K562 (cell line): ENCODE results near the gene JUN. TPM values are rescaled to one million over a fixed set of nuclear protein-coding genes. Genes with fewer than 3 reads are reported as not detected.

ENCODE experiments used
- ATAC-seq: fragments of 200-7000 bp; cut with Tn5 transposase; 3 replicates; pipeline ENCODE4 v1.9.1; 2020; ENCODE audit warnings: moderate library complexity
- BruUV-seq: library from RNA; stranded (reverse); fragments of 400-500 nt; replicated peaks from 2 replicates; lab custom pipeline; 2021; lab: Mats Ljungman, UMichigan
- CTCF ChIA-PET: fragments of 300-600 bp; formaldehyde crosslinking; extraction: SDS; loops from one replicate; lab custom pipeline; 2021; ENCODE audit warnings: low intra/inter-chr PET ratio; lab: Yijun Ruan, JAX
- POLR2A ChIA-PET: fragments of 300-600, 350-650 bp; sonication (Branson Sonifier 250); formaldehyde crosslinking; extraction: SDS; loops from one replicate; lab custom pipeline; 2021; ENCODE audit warnings: antibody characterized with exemption, inconsistent platforms; lab: Yijun Ruan, JAX
- DNase-seq, 4 experiments: peaks; one replicate each; pipeline versions ENCODE4 v3.0.0 to v3.0.0-alpha.2; 2011 to 2018; ENCODE audit warnings: low spot score in 3 of 4, mixed read lengths in 3 of 4; ENCODE audit errors: extremely low read depth in 1 of 4
- FAIRE-seq: peaks from 2 replicates; lab custom pipeline; 2011; peaks lifted over from hg19 to GRCh38; lab: Jason Lieb, UNC
- H2AFZ ChIP-seq: 2 replicates; pipeline ENCODE4 v1.6.0; 2011; ENCODE audit warnings: low read depth, low read length, control low read depth, inconsistent platforms
- H3K27ac ChIP-seq: fragments of 200-600 bp; 3 replicates; pipeline ENCODE4 v1.8.0; 2011; ENCODE audit warnings: low read depth, mild to moderate bottlenecking, control low read depth, inconsistent platforms, low read length, moderate library complexity, mixed read lengths; ENCODE audit errors: extremely low read depth
- H3K27me3 ChIP-seq, 2 experiments: fragments of 300-600 bp in 1 of 2; 2 replicates in 1 of 2; 3 replicates in 1 of 2; pipeline versions ENCODE4 v1.6.0 to v1.8.0; 2011; ENCODE audit warnings: inconsistent platforms in 2 of 2, low read length in 2 of 2, mild to moderate bottlenecking in 1 of 2, mixed read lengths in 1 of 2, moderate library complexity in 1 of 2; ENCODE audit not compliant: control insufficient read depth in 2 of 2, insufficient read depth in 2 of 2
- H3K36me3 ChIP-seq: fragments of 300-600 bp; 3 replicates; pipeline ENCODE4 v1.8.0; 2011; ENCODE audit warnings: mild to moderate bottlenecking, low read length, inconsistent platforms; ENCODE audit not compliant: control insufficient read depth, insufficient read depth
- H3K4me1 ChIP-seq, 2 experiments: fragments of 200-600 bp in 1 of 2; replicated peaks in 1 of 2; 2 replicates in 1 of 2; 3 replicates in 1 of 2; pipeline versions ENCODE4 v1.5.1 to v1.8.0; 2011; ENCODE audit warnings: inconsistent platforms in 2 of 2, low read length in 2 of 2, mild to moderate bottlenecking in 1 of 2, mixed read lengths in 1 of 2, moderate library complexity in 1 of 2; ENCODE audit not compliant: control insufficient read depth in 2 of 2, insufficient read depth in 2 of 2
- H3K4me2 ChIP-seq: 2 replicates; pipeline ENCODE4 v1.6.1; 2011; ENCODE audit warnings: low read length, control low read depth, inconsistent platforms, mixed read lengths; ENCODE audit not compliant: insufficient read depth
- H3K4me3 ChIP-seq: fragments of 200-600 bp; sonication (generic), shearing (Covaris generic); 2 replicates; pipeline ENCODE4 v1.5.1; 2016; ENCODE audit warnings: control low read depth, inconsistent platforms
- H3K79me2 ChIP-seq: fragments of 200-600 bp; 3 replicates; pipeline ENCODE4 v1.8.0; 2011; ENCODE audit warnings: low read length, inconsistent platforms; ENCODE audit not compliant: control insufficient read depth, insufficient read depth
- H3K9ac ChIP-seq, 2 experiments: 2 replicates each; pipeline versions ENCODE4 v1.6.0 to v1.6.1; 2011; ENCODE audit warnings: low read depth in 2 of 2, low read length in 2 of 2, control low read depth in 1 of 2, inconsistent platforms in 1 of 2, mild to moderate bottlenecking in 1 of 2, mixed read lengths in 1 of 2; ENCODE audit not compliant: insufficient read depth in 1 of 2
- H3K9me1 ChIP-seq: one replicate; pipeline ENCODE4 v1.6.0; 2011; ENCODE audit warnings: inconsistent platforms, mild to moderate bottlenecking, low read length, moderate library complexity; ENCODE audit not compliant: control insufficient read depth, insufficient read depth
- H3K9me3 ChIP-seq: replicated peaks from 2 replicates; pipeline ENCODE4 v1.5.1; 2011; ENCODE audit warnings: low read depth, low read length, inconsistent platforms; ENCODE audit not compliant: control insufficient read depth, insufficient read depth
- H4K20me1 ChIP-seq: replicated peaks from 2 replicates; pipeline ENCODE4 v1.6.1; 2011; ENCODE audit warnings: low read length, inconsistent platforms, mixed read lengths; ENCODE audit not compliant: control insufficient read depth, insufficient read depth
- PCBP1 ChIP-seq: fragments of 200-400 bp; formaldehyde crosslinking; IDR thresholded peaks from 2 replicates; pipeline ENCODE4 v1.6.1; 2018; ENCODE audit warnings: mild to moderate bottlenecking, low read depth, low read length; ENCODE audit not compliant: poor library complexity, severe bottlenecking
- WGBS: fragments of 100-300 bp; shearing (Covaris generic); methylation state at CpG from one replicate; pipeline ENCODE4 v1.1.6; 2016; ENCODE audit warnings: low coverage, mixed read lengths; ENCODE audit not compliant: insufficient coverage; ENCODE audit errors: missing lambda C conversion rate; 5-methylcytosine and 5-hydroxymethylcytosine counted together
- in situ Hi-C: fragments of 300-500 bp; cut with MboI; formaldehyde crosslinking; loops from 4 replicates; pipeline ENCODE4 v1.15.0; 2018; ENCODE audit warnings: inconsistent platforms, mixed read lengths
- intact Hi-C: fragments of 100-400 bp; cut with micrococcal nuclease; formaldehyde crosslinking; loops from 2 replicates; pipeline ENCODE4 v1.14.2; 2022
- polyA plus RNA-seq, 8 experiments: library from polyadenylated mRNA; depleted of rRNA in 4 of 8; stranded (reverse) in 5 of 8; unstranded in 3 of 8; fragments of >200 nt; fragmentation: Nextera tagmentation in 2 of 8; fragmentation: Illumina TruSeq in 1 of 8; extraction: Ambion mirVana in 2 of 8; extraction: Trizol in 1 of 8; gene quantifications; 2 replicates each; pipeline versions ENCODE4 v1.2.1 to v1.2.3, GENCODE V29; 2011 to 2014; ENCODE audit warnings: inconsistent platforms in 1 of 8, missing spikeins in 1 of 8
- total RNA-seq, 7 experiments: library from RNA; depleted of rRNA in 6 of 7; stranded (reverse); fragments of >200 nt in 6 of 7; fragmentation: Illumina TruSeq in 2 of 7; extraction: Trizol in 2 of 7; gene quantifications; 2 replicates each; pipeline versions ENCODE4 v1.2.1 to v1.2.3, GENCODE V29; 2011 to 2021; ENCODE audit warnings: low replicate concordance in 1 of 7
- TF ChIP-seq, protein P1 (sequence below): fragments of 450-650 bp; formaldehyde crosslinking; IDR thresholded peaks from 2 replicates; pipeline ENCODE4 v1.4.0; 2020; ENCODE audit warnings: mild to moderate bottlenecking, mixed read lengths

Gene JUN
- total and polyA plus RNA-seq, 9 of the 15 experiments (the other 6 are each of a cell fraction or from before 2014, with no cell fraction given) = 0.32 to 23.4 (median 4.0) TPM

GRCh38 chr1:58774027-58774426 lies 9.8 kb downstream of the JUN start (continued):
- TF ChIP-seq PCBP1 = no peak

DNA sequence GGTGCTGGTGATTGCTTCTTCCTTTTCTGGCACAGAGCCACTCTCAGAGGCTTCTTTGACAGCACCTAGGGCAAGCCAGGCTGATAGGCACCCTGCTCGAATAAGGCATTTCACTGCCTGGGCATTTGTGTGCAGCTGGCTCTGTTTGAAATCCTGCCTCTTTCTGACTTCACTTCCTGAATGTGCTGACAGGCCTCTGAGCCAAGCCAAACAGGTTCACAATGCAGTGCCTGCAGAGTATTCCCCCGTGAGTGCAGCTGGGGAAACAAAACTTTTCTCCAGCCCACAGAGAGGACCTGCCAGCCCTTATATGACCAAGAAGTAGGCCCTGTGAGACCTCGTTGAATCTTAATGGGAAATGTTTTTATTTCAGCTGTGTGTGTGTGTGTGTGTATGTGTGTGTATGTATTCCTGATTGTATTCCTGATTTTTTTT lies 10.4 kb downstream of the JUN start:
- Histone ChIP-seq H2AFZ (no peak overlapping the region), H3K27me3 (peaks cover under 1 to 12% of the 10 kb centered on the region in 2 experiments; a peak in 3 of 5 replicates), H3K4me1 (no peaks in the 10 kb centered on the region), H3K36me3 (no peaks in the 10 kb centered on the region), H3K79me2 (no peaks in the 10 kb centered on the region), H3K27ac (no peak overlapping the region), H3K4me2 (no peak overlapping the region), H3K9me3 (no peaks in the 10 kb centered on the region), H4K20me1 (no peaks in the 10 kb centered on the region), H3K9me1 (no peaks in the 10 kb centered on the region), H3K4me3 (no peak overlapping the region), H3K9ac (no peak overlapping the region)
- WGBS = 0% methylated on average over 3 of the region's 3 CpGs
- DNase-seq (no peak), FAIRE-seq (no peak), ATAC-seq (no peak)
- no TSS peak for BruUV-seq
- TF ChIP-seq, protein P1, sequence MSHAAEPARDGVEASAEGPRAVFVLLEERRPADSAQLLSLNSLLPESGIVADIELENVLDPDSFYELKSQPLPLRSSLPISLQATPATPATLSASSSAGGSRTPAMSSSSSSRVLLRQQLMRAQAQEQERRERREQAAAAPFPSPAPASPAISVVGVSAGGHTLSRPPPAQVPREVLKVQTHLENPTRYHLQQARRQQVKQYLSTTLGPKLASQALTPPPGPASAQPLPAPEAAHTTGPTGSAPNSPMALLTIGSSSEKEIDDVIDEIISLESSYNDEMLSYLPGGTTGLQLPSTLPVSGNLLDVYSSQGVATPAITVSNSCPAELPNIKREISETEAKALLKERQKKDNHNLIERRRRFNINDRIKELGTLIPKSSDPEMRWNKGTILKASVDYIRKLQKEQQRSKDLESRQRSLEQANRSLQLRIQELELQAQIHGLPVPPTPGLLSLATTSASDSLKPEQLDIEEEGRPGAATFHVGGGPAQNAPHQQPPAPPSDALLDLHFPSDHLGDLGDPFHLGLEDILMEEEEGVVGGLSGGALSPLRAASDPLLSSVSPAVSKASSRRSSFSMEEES (CRISPR knock-in tag) = no peak
- intact Hi-C loops (no loop called here), in situ Hi-C loops (no loop called here)
- CTCF ChIA-PET = no interaction called here
- POLR2A ChIA-PET = interaction anchor here (0.7 to 2.5 kb wide), 3 partner anchors 8 to 288 kb away, joined by 3 to 18 read pairs (median 10); partner anchors contain the start of gene JUN
